AG10803 (cell line): ENCODE results near the gene EPB42.

Experiments used
- DNase-seq: peaks from one replicate; pipeline ENCODE4 v3.0.0; 2010; ENCODE audit warnings: low read depth
- H3K4me3 ChIP-seq: 2 replicates; pipeline ENCODE4 v1.5.1; 2011; ENCODE audit warnings: mild to moderate bottlenecking, low read length, control low read depth
- TF ChIP-seq, protein P1 (sequence below): conservative IDR thresholded peaks from 2 replicates; pipeline ENCODE4 v1.5.1; 2011; ENCODE audit warnings: mild to moderate bottlenecking, low read length, control low read depth, inconsistent platforms

EPB42 gene

DNA sequence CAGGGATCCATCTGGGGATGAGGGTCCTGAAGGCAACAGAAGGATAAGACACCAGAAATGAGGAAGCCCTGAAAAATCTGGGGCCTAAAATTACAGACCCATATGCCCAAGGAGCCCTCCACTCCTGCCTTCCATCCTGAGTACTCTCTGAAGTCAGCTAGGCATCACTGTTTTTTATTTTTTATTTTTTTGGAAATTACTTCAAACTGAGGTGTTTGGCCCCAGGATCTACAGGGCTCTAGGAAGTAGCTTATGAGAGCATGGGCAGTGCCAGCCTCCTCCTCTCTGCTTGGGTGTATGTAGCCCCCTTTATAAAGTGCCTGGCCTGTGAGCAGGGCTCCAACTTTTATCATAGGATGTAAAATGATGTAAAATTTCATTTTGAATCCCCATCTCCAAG is 7.9 kb downstream of the EPB42 start:
- TF ChIP-seq, protein P1, sequence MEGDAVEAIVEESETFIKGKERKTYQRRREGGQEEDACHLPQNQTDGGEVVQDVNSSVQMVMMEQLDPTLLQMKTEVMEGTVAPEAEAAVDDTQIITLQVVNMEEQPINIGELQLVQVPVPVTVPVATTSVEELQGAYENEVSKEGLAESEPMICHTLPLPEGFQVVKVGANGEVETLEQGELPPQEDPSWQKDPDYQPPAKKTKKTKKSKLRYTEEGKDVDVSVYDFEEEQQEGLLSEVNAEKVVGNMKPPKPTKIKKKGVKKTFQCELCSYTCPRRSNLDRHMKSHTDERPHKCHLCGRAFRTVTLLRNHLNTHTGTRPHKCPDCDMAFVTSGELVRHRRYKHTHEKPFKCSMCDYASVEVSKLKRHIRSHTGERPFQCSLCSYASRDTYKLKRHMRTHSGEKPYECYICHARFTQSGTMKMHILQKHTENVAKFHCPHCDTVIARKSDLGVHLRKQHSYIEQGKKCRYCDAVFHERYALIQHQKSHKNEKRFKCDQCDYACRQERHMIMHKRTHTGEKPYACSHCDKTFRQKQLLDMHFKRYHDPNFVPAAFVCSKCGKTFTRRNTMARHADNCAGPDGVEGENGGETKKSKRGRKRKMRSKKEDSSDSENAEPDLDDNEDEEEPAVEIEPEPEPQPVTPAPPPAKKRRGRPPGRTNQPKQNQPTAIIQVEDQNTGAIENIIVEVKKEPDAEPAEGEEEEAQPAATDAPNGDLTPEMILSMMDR, result no peak
- H3K4me3 ChIP-seq, result no peak overlapping the region
- no peak for DNase-seq

GRCh38 chr15:43212299-43212698 is 8.5 kb downstream of the EPB42 start:
- TF ChIP-seq, protein P1, result no peak
- H3K4me3 ChIP-seq, result no peak overlapping the region
- DNase-seq, result no peak

DNA sequence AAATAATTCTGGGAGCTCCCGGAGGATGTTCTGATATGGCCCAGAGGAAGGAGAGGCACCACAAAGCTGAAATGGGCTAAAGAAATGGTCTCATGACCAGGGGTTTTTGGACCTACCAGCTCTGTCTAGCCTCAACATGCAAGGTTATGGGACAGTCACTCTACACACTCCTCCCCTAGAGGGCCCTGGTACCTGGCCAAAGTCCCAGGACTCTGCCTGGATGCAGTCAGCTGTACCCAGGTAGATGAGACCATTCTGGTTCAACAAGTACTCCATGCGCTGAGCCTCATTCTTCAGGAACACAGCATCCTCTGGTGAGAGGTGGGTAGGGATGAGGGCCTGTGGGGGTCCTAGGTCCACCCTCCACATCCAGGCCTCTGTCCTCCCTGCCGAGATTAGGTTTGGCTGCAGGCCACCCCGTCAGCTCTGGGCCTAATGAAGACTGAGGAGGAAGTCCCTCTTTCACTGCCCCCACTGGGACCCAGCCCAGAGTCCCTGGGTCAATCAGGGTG is 9.5 kb downstream of the EPB42 start:
- TF ChIP-seq, protein P1, result no peak
- DNase-seq, result no peak
- H3K4me3 ChIP-seq, result no peak overlapping the region

DNA sequence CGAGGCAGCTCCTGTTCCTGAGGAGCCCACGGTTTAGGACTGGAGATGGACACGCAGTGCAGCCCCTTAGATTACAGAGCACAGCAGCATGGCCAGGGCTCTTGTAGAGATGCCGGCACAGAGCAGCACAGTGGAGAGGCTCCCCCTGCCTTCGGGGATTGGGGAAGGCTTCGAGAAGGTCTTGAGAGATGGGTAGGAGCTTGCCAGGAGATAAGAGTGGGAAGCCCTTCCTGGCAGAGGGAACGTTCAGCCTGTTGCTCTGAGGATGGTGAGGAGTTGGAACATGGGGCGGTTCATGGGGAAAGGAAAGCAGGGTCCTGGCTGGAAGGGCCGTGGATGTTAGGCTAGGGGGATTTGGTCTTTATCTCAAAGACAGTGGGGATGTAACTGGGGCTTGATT is 10.0 kb downstream of the EPB42 start:
- TF ChIP-seq, protein P1, result no peak
- no peak for DNase-seq
- no peak overlapping the region for H3K4me3 ChIP-seq

DNA sequence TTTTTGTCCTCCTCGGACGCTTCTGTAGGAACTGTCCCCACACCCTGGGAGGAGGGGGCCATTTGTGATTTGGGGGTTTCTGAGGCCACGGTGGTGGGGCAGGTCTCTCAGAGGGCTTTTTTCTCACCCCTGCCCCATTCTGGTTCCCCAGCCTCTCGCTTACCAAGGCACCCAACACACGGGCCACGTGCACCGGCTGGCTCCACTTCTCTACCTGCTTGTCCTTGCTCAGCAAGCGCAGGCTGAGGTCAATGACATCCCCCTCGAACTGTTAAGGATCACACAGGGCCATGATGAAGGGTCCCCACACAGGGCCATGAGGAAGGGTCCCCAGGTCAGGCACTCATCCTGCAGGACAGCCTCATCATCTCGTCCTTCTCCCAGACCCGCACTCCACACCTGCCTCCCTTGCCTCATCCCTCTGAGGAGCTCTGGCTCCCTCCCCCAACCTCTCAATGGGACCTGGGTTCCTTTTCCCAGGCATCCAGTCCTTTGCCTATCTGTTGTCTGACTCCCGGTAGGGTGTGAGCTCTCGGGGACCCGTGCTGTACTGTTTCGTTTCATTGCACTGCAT is 10.6 kb downstream of the EPB42 start:
- TF ChIP-seq, protein P1, result no peak
- H3K4me3 ChIP-seq, result no peak overlapping the region
- DNase-seq, result no peak

GRCh38 chr15:43209059-43209824 is 11.6 kb downstream of the EPB42 start:
- TF ChIP-seq, protein P1, result 0 out of 2 replicates have a peak, but pooled peaks have one; percentile 8

More at GRCh38 chr15:43209059-43209824, 11.6 kb downstream of the EPB42 start:
- H3K4me3 ChIP-seq, result no peak overlapping the region
- no peak for DNase-seq
